HL-60 (cell line): ENCODE data around the gene ATP8A2.

ENCODE experiments used
- DNase-seq, 2 experiments: peaks; one replicate each; pipeline ENCODE4 v3.0.0-alpha.2; 2010 to 2020; ENCODE audit warnings: low read depth in 1 of 2, low spot score in 1 of 2
- H3K27ac ChIP-seq: fragments of 250-450 bp; sonication (Bioruptor Pico); replicated peaks from 2 replicates; pipeline ENCODE4 v1.5.1; 2020; ENCODE audit warnings: mild to moderate bottlenecking, moderate library complexity
- H3K27me3 ChIP-seq: fragments of 250-450 bp; sonication (Bioruptor Pico); 2 replicates; pipeline ENCODE4 v1.5.1; 2021; ENCODE audit warnings: mild to moderate bottlenecking, moderate library complexity; ENCODE audit not compliant: insufficient read depth, poor library complexity, severe bottlenecking
- H3K4me3 ChIP-seq: replicated peaks from 2 replicates; pipeline ENCODE4 v1.5.1; 2011; ENCODE audit warnings: mild to moderate bottlenecking, control low read depth, low read length; ENCODE audit not compliant: insufficient read depth
- CTCF ChIP-seq: IDR thresholded peaks from one replicate; pipeline ENCODE4 v1.5.1; 2011; ENCODE audit warnings: low read length, control low read depth, inconsistent platforms; ENCODE audit not compliant: insufficient read depth
- GABPA ChIP-seq: IDR thresholded peaks from 2 replicates; pipeline ENCODE4 v1.6.1; 2012; ENCODE audit warnings: low read depth
- POLR2AphosphoS5 ChIP-seq: IDR thresholded peaks from 2 replicates; pipeline ENCODE4 v1.6.1; 2012; ENCODE audit warnings: low read depth
- REST ChIP-seq: IDR thresholded peaks from 2 replicates; pipeline ENCODE4 v1.6.1; 2012; ENCODE audit warnings: low read depth; ENCODE audit not compliant: insufficient replicate concordance
- SPI1 ChIP-seq: IDR thresholded peaks from 2 replicates; pipeline ENCODE4 v1.6.1; 2012; ENCODE audit warnings: low read depth, mild to moderate bottlenecking, borderline replicate concordance

ATP8A2 gene

GRCh38 chr13:25692099-25692498, 320.3 kb downstream of the ATP8A2 start:
- Histone ChIP-seq H3K4me3 (no peak overlapping the region), H3K27me3 (no peaks in the 10 kb centered on the region), H3K27ac (no peak overlapping the region)
- TF ChIP-seq REST (no peak), POLR2AphosphoS5 (no peak), CTCF (no peak), GABPA (no peak)
- DNase-seq = no peak

DNA sequence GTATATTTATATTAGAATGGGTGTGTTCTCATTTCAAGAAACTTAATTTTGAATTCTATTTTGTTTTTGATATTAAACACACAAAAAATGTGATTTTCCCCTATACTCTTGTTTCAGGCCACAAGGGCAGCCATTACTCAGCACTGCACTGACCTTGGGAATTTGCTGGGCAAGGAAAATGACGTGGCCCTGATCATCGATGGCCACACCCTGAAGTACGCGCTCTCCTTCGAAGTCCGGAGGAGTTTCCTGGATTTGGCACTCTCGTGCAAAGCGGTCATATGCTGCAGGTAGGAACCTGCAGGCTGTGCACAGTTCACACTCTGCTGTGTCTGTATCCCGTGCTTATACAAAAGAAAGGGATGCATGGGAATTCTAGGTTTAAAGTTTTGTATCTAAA, 327.3 kb downstream of the ATP8A2 start:
- H3K4me3 ChIP-seq = no peak overlapping the region
- no peak for DNase-seq
- no peak overlapping the region for H3K27ac ChIP-seq
- TF ChIP-seq CTCF (no peak), REST (no peak), POLR2AphosphoS5 (no peak), GABPA (no peak), SPI1 (no peak)
- no peaks in the 10 kb centered on the region for H3K27me3 ChIP-seq

- no peak overlapping the region for H3K27ac ChIP-seq
- H3K27me3 ChIP-seq = no peaks in the 10 kb centered on the region
- TF ChIP-seq GABPA (no peak), POLR2AphosphoS5 (no peak)
- no peak for DNase-seq
- no peak overlapping the region for H3K4me3 ChIP-seq
Measured at GRCh38 chr13:25699600-25699999, 327.8 kb downstream of the ATP8A2 start.

- TF ChIP-seq GABPA (no peak), POLR2AphosphoS5 (no peak), SPI1 (no peak), CTCF (no peak), REST (no peak)
- no peak overlapping the region for H3K27ac ChIP-seq
- H3K4me3 ChIP-seq = no peak overlapping the region
- H3K27me3 ChIP-seq = no peaks in the 10 kb centered on the region
- no peak for DNase-seq
Measured at GRCh38 chr13:25701304-25701703, 329.5 kb downstream of the ATP8A2 start.
